Sigmoid colon (tissue), 7 donors: ENCODE results near the gene SH2D5. TPM values are rescaled to one million over a fixed set of nuclear protein-coding genes. Genes with fewer than 3 reads are reported as not detected.
A peak's percentile ranks its signal among the peaks of the same experiment; 100 is the strongest.

Source experiments
- DNase-seq: peaks from one replicate; pipeline ENCODE4 v3.0.0-alpha.2; 2019
- H3K27ac ChIP-seq, 4 donors: fragments of 200-600 bp; sonication (generic); one replicate each; pipeline ENCODE4 v1.5.1; 2016 to 2019; ENCODE audit warnings: mild to moderate bottlenecking in 1 of 4
- H3K27me3 ChIP-seq, 3 donors: fragments of 200-600 bp; sonication (generic); one replicate each; pipeline ENCODE4 v1.5.1; 2019; ENCODE audit warnings: mild to moderate bottlenecking in 1 of 3
- H3K36me3 ChIP-seq, 4 donors: fragments of 200-600 bp; sonication (generic); one replicate each; pipeline ENCODE4 v1.5.1; 2016 to 2019
- H3K4me1 ChIP-seq, 4 donors: fragments of 200-600 bp; sonication (generic); one replicate each; pipeline ENCODE4 v1.5.1; 2017 to 2019
- H3K4me3 ChIP-seq, 4 donors: fragments of 200-600 bp; sonication (generic); one replicate each; pipeline ENCODE4 v1.5.1; 2017 to 2019; ENCODE audit warnings: mild to moderate bottlenecking in 2 of 4, moderate library complexity in 1 of 4
- H3K9me3 ChIP-seq, 4 donors: fragments of 200-600 bp in 3 of 4; sonication (generic) in 3 of 4; one replicate each; pipeline versions ENCODE4 v1.5.1 to v1.6.1; 2013 to 2019
- EP300 ChIP-seq, 4 donors: sonication (generic); formaldehyde crosslinking; IDR thresholded peaks; one replicate each; pipeline ENCODE4 v1.6.1; 2017; ENCODE audit warnings: antibody characterized with exemption in 4 of 4
- POLR2A ChIP-seq, 2 donors: fragments of 450-650 bp; IDR thresholded peaks; one replicate each; pipeline ENCODE4 v1.6.1; 2016; ENCODE audit warnings: antibody characterized with exemption in 2 of 2, mild to moderate bottlenecking in 2 of 2, moderate library complexity in 2 of 2
- POLR2AphosphoS5 ChIP-seq, 4 donors: sonication (generic); formaldehyde crosslinking; IDR thresholded peaks; one replicate each; pipeline ENCODE4 v1.6.1; 2017; ENCODE audit warnings: antibody characterized with exemption in 4 of 4
- WGBS, 2 donors: extraction: QIAGEN DNeasy Blood & Tissue Kit; methylation state at CpG; one replicate each; pipeline ENCODE4 v1.1.7; 2013; 5-methylcytosine and 5-hydroxymethylcytosine counted together
- intact Hi-C: fragments of 100-400 bp; cut with DNase I; formaldehyde crosslinking; loops from one replicate; pipeline ENCODE4 v1.15.1; 2023
- polyA plus RNA-seq, 3 donors: library from polyadenylated mRNA; stranded (reverse); fragments of 200-250 nt; gene quantifications; one replicate each; pipeline ENCODE4 v1.2.3, GENCODE V29; 2013
- total RNA-seq, 4 donors: library from RNA; depleted of rRNA; stranded (reverse); fragments of >200 nt; gene quantifications; one replicate each; pipeline ENCODE4 v1.1.0, GENCODE V29; 2016
- TF ChIP-seq, protein P1 (sequence below), 4 experiments: fragments of 450-650 bp in 3 of 4; fragments of 200-600 bp in 1 of 4; IDR thresholded peaks; one replicate each; pipeline ENCODE4 v1.5.1; 2016 to 2019; ENCODE audit warnings: antibody characterized with exemption in 4 of 4, mild to moderate bottlenecking in 3 of 4, moderate library complexity in 2 of 4
- donor health status: healthy with polysubstance abuse.
- donor health status: Bipolar disorder and iron deficiency.
- donor health status: healthy.

SH2D5 gene
- total and polyA plus RNA-seq, 7 donors, result under 0.01 to 0.55 (median 0.14) TPM; not detected in 2

- TF ChIP-seq POLR2A (IDR thresholded peaks at IDR 0.05), result no peak
- TF ChIP-seq, protein P1, sequence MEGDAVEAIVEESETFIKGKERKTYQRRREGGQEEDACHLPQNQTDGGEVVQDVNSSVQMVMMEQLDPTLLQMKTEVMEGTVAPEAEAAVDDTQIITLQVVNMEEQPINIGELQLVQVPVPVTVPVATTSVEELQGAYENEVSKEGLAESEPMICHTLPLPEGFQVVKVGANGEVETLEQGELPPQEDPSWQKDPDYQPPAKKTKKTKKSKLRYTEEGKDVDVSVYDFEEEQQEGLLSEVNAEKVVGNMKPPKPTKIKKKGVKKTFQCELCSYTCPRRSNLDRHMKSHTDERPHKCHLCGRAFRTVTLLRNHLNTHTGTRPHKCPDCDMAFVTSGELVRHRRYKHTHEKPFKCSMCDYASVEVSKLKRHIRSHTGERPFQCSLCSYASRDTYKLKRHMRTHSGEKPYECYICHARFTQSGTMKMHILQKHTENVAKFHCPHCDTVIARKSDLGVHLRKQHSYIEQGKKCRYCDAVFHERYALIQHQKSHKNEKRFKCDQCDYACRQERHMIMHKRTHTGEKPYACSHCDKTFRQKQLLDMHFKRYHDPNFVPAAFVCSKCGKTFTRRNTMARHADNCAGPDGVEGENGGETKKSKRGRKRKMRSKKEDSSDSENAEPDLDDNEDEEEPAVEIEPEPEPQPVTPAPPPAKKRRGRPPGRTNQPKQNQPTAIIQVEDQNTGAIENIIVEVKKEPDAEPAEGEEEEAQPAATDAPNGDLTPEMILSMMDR (IDR thresholded peaks at IDR 0.05), result peak; percentile 83 to 98 (median 94)
- peak in 2 of 4 donors; percentile 29 to 61 for TF ChIP-seq POLR2AphosphoS5 (IDR thresholded peaks at IDR 0.05)
- Histone ChIP-seq H3K36me3 (no peaks in the 10 kb centered on the region), H3K4me3 (peak overlapping the region; percentile 28 to 62 (median 56)), H3K9me3 (peaks cover 0 to 3% (median 0%) of the 10 kb centered on the region in 4 donors), H3K27me3 (no peaks in the 10 kb centered on the region), H3K27ac (peak overlapping the region; percentile 80 to 92 (median 88)), H3K4me1 (peaks cover 0 to 33% (median 27%) of the 10 kb centered on the region in 4 donors)
- 2 to 3% methylated on average over 46 of the region's 46 CpGs for WGBS, 2 donors
- intact Hi-C loops, result loop anchor here (1.0 to 5.0 kb wide), 4 partner anchors 37 to 499 kb away; partner anchors contain the start of genes EIF4G3 and HP1BP3
- DNase-seq, result peak; percentile 96
These were observed 35.8 kb downstream of the SH2D5 start for GRCh38 chr1:20696397-20697333.

DNA sequence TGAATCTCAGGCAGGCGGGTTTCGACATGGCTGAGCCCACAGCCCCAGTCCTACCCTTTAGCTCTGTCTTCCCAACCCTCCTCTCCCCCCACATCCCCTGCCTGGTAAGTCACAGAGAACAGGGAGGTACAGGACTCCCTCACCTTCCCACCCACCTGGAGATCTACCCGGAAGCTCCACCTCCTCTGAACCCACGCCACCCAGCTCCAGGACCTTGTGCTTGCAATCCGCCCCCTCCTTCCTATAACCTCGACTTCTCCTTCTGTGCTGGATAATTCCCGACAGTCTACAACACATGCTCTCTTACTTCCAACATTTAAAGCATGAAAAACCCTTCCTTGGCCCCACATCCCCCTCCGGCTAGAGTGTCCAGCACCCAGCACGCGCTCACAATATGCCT lies 37.0 kb downstream of the SH2D5 start:
- H3K4me1 ChIP-seq, result peaks cover 0 to 33% (median 27%) of the 10 kb centered on the region in 4 donors
- TF ChIP-seq POLR2AphosphoS5 (IDR thresholded peaks at IDR 0.05), result no peak
- no peak for TF ChIP-seq POLR2A (IDR thresholded peaks at IDR 0.05)
- TF ChIP-seq, protein P1 (IDR thresholded peaks at IDR 0.05), result no peak
- no peak for TF ChIP-seq EP300 (IDR thresholded peaks at IDR 0.05)
- 82 to 87% methylated on average over 10 of the region's 10 CpGs for WGBS, 2 donors

GRCh38 chr1:20693623-20694022 lies 38.9 kb downstream of the SH2D5 start:
- Histone ChIP-seq H3K36me3 (no peaks in the 10 kb centered on the region), H3K9me3 (peaks cover 0 to 3% (median 0%) of the 10 kb centered on the region in 4 donors), H3K27me3 (no peaks in the 10 kb centered on the region), H3K4me1 (peaks cover 0 to 26% (median 21%) of the 10 kb centered on the region in 4 donors), H3K4me3 (no peak overlapping the region), H3K27ac (no peak overlapping the region)
- TF ChIP-seq POLR2AphosphoS5 (IDR thresholded peaks at IDR 0.05) (no peak), POLR2A (IDR thresholded peaks at IDR 0.05) (no peak), EP300 (IDR thresholded peaks at IDR 0.05) (no peak)
- TF ChIP-seq, protein P1 (IDR thresholded peaks at IDR 0.05), result no peak
- intact Hi-C loops, result no loop called here
- WGBS, 2 donors, result 79 to 86% methylated on average over 2 of the region's 2 CpGs
- no peak for DNase-seq

More for the DNA sequence above, 37.0 kb downstream of the SH2D5 start:
- Histone ChIP-seq H3K4me3 (no peak overlapping the region), H3K27me3 (no peaks in the 10 kb centered on the region), H3K36me3 (no peaks in the 10 kb centered on the region), H3K9me3 (peaks cover 0 to 3% (median 0%) of the 10 kb centered on the region in 4 donors), H3K27ac (no peak overlapping the region)
- intact Hi-C loops, result loop anchor here (5.0 kb wide), 2 partner anchors 92 to 482 kb away; partner anchors contain the start of genes EIF4G3 and HP1BP3
- no peak for DNase-seq

DNA sequence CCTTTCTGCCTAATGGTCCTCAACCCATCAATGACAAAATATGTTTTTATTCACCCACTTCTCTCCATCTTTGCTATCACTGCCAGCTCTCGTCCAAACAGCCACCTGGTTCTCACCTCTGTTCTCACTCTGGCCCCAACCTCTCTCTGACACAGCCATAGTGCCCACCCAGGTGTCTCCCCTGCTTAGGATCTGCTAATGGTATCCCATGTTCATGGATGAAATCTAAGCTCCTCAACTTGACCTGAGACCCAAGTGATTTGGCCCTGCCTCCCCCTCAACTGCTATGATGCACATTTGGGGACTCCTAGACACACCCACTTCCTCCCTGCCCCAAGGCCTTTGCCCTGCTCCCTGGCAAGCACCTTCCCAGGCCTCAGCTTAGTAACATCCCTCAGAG lies 40.6 kb downstream of the SH2D5 start:
- H3K4me3 ChIP-seq, result no peak overlapping the region
- DNase-seq, result no peak
- H3K27me3 ChIP-seq, result no peaks in the 10 kb centered on the region
- WGBS, 2 donors, result 86 to 91% methylated on average over 1 of the region's 1 CpG
- peaks cover 0 to 9% (median 3%) of the 10 kb centered on the region in 4 donors for H3K4me1 ChIP-seq
- H3K36me3 ChIP-seq, result no peaks in the 10 kb centered on the region
- H3K9me3 ChIP-seq, result peaks cover 0 to 3% (median 0%) of the 10 kb centered on the region in 4 donors
- intact Hi-C loops, result no loop called here
- H3K27ac ChIP-seq, result no peak overlapping the region
- no peak for TF ChIP-seq POLR2A (IDR thresholded peaks at IDR 0.05)
- no peak for TF ChIP-seq EP300 (IDR thresholded peaks at IDR 0.05)
- TF ChIP-seq, protein P1 (IDR thresholded peaks at IDR 0.05), result no peak
- TF ChIP-seq POLR2AphosphoS5 (IDR thresholded peaks at IDR 0.05), result no peak
